ENCODE results near the gene PDX1.

The PDX1 gene

GRCh38 chr13:27968316-27969081 is 48.7 kb downstream of the PDX1 start:
- no peak for DNase-seq (ENCODE audit: low read depth)
- TF ChIP-seq CTCF (conservative IDR thresholded peaks at IDR 0.05; ENCODE audit: low read depth, low read length), result no peak
- H3K4me3 ChIP-seq (ENCODE audit: low read length), result no peak overlapping the region

- DNase-seq (ENCODE audit: low read depth), result no peak
Measured at GRCh38 chr13:27969082-27969865, 49.5 kb downstream of the PDX1 start, which contains the start of gene CDX2. CDX2 (minus strand) TSS chr13:27969315; CDS start chr13:27969006, 309 bp downstream.

GRCh38 chr13:27969866-27970229 is 50.0 kb downstream of the PDX1 start:
- no peak overlapping the region for H3K4me3 ChIP-seq (ENCODE audit: low read length)
- TF ChIP-seq CTCF (conservative IDR thresholded peaks at IDR 0.05; ENCODE audit: low read depth, low read length), result no peak
- no peak for DNase-seq (ENCODE audit: low read depth)

More at GRCh38 chr13:27969082-27969865, 49.5 kb downstream of the PDX1 start, which contains the start of gene CDX2:
- H3K4me3 ChIP-seq (ENCODE audit: low read length), result no peak within 1 kb of the TSS
- no peak for TF ChIP-seq CTCF (conservative IDR thresholded peaks at IDR 0.05; ENCODE audit: low read depth, low read length)

DNA sequence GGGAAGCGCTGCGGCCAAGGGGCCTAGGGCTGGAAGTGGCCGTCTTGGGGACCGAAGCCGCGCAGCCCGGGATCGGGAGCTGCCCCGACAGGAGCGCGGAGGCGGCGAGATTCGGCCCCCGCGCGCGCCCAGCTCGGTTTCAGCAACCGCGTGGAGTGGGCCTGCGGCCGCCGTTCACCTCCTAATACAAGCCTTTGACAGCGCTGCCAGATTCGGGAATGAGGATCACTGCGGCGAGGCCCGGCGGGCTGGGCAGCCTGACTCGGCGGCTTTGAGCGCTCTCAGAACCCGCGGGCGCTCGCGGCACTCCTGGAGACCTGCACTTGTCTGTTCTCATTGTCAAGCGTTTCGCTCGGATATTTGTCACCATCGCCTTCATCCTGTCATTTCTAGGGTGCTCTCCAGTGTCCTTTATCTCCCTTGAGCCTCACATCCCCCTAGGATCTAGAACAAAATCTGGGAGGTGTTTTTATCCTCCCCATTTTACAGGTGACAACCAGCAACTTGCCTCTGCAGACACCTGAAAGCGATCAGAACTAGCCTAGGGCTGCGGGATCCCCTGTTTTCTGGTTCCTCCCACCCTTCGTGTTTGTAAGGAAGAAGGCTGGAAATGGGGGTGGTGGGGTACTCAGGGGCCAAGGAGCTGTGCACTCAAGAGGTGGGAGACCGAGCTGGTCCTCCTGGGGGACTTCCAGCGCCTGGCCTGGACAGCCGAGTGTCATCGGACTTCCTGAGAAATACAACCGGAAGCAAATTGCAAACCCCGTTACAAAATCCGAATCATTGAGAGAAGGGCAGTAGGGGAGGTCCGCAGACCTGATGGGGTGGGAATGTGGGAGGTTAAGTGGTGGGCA is 50.8 kb downstream of the PDX1 start:
- no peak overlapping the region for H3K4me3 ChIP-seq (ENCODE audit: low read length)
- no peak for TF ChIP-seq CTCF (conservative IDR thresholded peaks at IDR 0.05; ENCODE audit: low read depth, low read length)
- no peak for DNase-seq (ENCODE audit: low read depth)

DNA sequence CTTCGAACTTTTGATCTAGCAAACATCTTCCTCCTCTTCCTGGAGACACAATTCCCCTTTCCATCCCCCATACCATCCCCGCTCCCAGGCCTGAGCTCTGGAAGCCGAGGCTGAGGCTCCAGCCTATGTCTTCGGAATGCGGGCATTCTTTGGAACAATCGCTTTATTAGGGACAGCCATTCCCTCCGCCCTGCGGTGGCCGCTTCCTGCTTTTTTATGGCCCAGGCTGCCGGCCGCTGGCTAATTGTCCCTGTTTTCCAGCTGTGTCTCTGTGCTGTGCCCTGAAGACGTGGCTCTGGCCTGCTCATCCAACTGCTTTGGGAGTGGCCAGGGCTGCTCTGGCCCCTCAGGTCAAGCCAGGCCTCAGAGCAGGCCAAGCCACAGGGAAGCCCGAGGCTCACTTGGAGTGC is 51.4 kb downstream of the PDX1 start:
- DNase-seq (ENCODE audit: low read depth), result no peak
- no peak overlapping the region for H3K4me3 ChIP-seq (ENCODE audit: low read length)
- no peak for TF ChIP-seq CTCF (conservative IDR thresholded peaks at IDR 0.05; ENCODE audit: low read depth, low read length)

DNA sequence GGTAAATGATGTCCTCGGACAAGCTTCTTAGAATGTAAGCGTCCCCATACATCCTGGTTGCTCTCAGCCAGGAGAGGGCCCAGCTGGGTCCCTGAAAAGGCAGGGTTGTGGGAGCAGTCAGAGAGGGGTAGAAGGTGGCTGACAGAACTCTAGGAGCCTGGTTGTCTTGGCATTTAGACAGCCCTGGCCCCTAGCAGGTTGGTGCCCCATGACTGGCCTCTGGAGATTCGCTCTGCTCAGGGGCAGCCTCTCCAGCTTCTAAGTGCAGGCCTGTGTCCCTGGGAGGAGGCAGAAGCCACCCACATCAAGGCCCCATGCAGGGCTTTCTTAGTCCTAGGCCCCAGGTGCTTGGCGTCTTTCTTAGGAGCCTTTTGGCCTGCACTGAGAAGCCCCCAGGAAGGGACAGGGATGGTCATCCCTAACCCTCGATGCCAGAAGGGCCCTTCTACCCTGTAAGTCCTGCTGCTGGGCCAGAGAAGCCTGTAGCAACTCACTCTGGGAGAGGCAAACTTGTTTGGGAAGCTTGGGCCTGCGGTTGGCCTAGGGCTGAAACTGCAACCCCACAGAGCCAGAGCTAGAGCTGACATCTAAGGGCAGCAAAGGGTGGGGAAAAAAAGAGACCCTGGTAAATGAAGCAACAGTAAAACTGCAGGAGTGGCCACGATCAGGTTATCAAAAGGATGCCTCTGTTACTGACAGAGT is 52.1 kb downstream of the PDX1 start:
- no peak for DNase-seq (ENCODE audit: low read depth)
- TF ChIP-seq CTCF (conservative IDR thresholded peaks at IDR 0.05; ENCODE audit: low read depth, low read length), result no peak
- H3K4me3 ChIP-seq (ENCODE audit: low read length), result no peak overlapping the region
